NCI-H82 (cell line): ENCODE data around the gene TMEM119.
"Not testable (repeated sequence)": the region's sequence is repeated elsewhere in the genome, so short reads cannot be mapped to it uniquely, and the experiment has no call there.

Source experiments
- DNase-seq: peaks from one replicate; lab custom pipeline; 2025; lab: John Stamatoyannopoulos, UW

Gene TMEM119

DNA sequence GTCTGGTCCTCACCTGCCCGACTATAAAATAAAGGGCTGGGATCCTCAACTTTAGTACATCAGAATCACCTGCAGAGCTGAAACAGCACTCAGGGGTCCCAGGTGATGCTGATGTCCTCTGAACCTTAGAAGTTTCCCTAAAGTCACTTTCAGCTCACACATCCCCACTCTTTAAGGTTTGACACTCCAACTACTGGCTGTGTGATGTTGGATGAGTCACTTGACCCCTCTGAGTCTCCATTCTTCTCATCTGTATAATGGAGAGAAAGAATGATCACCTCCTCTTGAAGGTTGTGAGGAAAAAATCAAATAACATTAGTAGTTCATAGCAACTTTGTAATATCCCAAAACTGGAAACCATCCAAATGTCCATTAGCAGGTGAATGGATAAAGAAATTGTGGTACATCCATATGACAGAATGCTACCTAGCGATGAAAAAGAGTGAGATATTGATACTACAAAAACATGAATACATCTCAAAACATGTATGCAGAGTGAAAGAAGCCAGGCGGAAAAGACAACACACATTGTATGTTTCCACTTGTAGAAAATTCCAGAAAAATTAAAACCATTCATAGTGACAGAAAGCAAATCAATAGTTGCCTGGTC is 13.3 kb downstream of the TMEM119 start:
- DNase-seq: no peak

DNA sequence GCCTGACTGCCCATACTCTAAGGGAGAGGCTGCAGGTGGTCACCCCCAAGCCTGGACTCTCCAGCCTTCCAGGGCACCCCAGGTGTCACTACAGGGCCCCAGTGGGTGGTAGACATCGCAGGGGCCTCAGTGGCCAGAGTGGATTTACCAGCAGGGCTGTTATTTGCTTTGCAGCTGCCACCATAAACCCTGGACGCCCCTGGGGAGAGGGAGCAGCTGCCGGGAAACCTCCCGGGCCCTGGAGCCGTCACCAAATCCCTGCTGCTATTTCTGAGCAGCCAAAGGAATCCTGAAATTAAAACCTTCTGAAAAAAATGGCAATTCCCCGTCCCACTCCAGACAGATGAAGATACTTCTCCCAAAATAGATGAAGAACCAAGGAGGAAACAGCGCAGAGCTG is 13.9 kb downstream of the TMEM119 start:
- peak; percentile 68 for DNase-seq

DNA sequence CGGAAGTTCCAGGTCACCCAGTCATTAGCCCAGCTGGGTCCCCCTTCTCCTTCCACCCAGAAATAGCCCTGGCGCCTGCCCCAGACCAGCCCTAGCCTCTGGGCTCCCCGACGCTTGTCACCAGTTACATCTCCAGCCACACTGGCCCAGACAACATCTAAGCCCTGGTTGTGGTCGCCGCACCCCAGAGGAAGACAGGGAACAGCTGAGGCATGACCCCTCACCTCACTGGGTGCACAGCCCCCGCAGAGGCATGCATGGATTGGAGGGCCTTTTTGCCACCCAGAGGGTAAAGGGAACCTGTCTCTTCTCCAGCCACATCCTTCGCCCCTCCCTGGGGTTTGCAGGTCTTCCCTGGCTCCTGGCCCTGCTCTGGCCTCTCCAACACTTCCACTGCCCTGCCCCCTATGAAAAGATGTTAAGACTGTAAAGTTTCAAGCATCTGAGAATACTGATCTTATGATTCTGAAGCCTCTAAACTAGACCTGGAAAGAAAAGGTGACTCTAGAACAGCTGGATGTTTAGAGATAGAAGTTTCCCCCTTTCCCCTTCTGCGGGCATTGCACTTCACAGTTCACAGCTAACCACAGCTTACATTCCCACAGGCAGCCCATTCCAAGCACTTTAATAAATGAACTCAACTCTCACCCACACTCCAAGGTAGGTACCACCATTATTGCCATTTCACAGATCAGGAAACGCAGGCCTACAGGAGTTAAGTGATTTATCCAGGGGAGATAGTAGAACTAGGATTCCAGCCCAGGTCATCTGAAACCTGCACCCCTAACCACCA is 14.7 kb downstream of the TMEM119 start:
- DNase-seq: no peak

DNA sequence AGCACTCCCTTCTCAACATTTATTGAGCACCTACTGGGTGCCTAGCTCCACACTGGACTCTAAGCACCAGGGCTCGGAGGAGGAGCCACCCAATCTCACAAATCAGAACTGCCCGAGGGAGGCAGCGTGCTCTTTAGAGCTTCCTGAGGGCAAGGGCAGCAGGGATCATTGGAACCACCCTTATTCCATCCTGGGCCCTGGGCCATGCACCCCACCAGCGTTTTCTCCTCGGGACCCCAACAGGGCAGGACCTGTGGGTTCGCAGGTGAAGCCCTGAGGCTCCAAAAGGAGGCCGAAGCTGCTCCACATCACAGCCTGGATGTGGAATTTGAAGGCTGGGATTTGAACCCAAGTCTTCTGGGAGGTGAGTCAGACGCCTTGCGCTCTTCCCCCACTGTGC is 15.4 kb downstream of the TMEM119 start:
- no peak for DNase-seq

DNA sequence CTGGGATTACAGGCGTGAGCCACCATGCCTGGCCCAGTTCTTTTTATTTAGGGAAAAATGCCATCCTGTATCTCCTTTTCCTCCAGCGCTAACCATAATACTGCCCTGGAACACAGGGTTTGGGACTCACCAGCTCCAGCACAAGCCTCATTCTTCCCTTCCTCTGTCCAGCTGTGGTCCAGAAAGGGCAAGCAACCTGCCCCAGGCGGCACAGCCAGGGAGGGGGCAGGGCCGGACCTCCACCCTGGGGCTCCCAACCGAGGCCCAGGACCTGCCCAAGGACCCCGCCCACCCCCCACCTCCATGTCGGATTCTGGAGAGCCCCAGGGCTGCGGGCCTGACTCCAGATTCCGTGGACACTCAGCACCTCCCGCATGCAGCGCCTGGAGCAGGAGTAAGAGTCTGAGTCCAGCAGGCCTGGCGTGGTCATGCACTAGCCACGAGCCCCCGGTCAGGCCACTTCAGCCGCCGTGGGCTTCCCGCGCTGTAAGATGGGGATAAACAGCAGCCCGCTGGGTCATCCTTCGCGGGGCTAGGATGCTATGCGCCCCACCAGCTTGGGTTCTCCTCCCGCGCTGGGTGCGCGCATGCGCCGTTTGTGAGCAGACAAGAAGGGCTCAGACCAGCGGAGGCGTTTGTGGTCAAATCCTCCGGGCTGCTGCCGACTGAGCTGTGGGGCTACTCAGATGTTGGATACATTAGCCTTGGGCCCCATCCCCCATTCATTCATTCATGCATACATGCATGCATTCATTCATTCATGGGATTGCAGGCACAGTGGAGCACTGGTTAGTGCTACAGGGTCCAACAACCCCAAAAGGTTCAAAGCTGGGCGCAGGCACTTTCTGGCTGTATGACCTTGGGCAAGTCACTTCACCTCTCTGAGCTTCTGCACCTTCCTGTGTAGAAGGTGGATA is 16.3 kb downstream of the TMEM119 start:
- no peak for DNase-seq

DNA sequence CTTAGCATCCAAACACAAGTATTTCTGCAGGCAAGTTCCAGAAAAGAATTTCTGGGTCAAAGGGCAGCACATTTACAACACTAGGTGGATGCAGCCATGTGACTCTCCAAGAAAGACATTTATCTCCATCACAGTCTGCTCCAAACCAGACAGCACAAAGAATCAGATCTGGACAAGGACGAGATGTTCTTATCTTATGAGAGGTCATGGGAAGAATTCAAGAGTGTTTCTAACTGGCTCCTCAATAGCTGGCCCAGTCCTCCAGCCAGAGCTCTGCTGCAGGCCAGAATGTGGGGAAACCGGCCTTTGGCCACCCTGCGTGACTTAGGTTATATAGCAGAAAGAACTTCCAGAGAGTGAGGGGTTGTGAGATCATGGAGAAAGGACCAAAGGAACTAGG is 17.4 kb downstream of the TMEM119 start:
- DNase-seq: no peak

DNA sequence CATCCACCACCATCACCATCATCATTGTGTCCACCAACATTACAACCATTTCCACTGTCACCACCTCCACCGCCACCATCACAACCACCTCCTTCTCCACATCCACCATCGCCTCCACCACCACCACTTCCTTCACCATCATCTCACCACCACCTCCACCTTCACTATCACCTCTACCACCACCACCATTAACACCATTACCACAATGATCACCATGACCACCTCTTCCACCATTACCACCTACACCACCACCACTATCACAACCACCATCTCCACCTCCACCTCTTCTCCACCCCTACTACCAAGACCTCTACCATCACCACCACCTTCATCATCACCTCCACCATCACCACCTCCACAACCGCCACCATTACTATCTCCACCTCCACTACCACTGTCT is 19.1 kb downstream of the TMEM119 start:
- no peak for DNase-seq

DNA sequence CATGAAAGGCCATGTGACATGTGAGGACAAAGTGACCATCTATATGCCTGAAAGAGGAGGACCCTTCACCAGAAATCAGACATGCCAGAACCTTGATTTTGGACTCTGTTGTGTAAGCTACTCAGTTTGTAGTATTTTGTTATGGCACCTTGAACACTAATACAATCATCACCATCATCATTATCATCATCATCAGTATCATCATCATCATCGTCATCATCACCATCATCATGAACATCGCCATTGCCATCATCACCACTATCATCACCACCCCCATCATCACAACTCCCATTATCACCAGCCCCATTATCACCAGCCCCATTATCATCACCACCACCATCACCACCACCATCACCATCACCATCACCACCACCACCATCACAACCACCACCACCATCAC is 19.6 kb downstream of the TMEM119 start:
- DNase-seq: no peak

DNA sequence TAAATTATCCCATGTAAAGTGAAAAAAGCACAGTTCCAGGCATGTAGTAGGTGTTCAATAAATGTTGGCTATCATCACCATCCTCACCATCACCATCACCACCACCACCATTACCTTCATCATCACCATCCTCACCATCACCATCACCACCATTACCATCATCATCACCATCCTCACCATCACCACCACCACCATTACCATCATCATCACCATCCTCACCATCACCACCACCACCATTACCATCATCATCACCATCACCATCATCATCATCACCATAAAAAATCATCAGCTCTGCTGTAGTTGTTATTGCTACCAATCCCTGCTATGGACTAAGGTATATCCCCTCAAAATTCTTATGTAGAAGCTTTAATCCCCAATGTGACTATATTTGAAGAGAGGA is 20.4 kb downstream of the TMEM119 start:
- DNase-seq: no peak

DNA sequence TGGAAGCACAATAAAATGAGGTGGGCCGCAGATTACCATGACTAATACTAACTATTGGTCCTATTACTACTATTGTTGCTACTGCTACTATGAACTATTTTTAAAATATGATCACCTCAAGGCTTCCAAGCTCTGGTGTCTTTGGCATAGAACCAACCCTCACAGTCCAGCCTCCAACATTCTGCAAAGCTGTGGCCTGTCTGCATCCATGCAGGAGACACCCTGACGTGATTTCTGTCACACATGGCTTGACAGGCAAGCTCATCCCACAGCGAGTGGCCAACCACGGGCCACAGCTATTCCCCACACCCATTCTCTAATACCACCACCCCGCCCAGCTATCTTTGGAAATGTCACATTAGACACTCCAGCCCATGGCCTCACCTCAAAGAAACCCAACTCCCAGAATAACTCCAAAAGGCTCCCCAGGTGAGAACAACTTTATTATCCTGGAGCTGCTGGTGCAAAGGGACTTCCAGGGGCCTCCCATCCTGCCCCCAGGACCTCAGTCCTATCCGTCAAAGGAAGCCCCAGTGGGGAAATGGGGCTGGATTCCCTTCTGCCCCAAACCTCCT is 21.1 kb downstream of the TMEM119 start:
- no peak for DNase-seq

DNA sequence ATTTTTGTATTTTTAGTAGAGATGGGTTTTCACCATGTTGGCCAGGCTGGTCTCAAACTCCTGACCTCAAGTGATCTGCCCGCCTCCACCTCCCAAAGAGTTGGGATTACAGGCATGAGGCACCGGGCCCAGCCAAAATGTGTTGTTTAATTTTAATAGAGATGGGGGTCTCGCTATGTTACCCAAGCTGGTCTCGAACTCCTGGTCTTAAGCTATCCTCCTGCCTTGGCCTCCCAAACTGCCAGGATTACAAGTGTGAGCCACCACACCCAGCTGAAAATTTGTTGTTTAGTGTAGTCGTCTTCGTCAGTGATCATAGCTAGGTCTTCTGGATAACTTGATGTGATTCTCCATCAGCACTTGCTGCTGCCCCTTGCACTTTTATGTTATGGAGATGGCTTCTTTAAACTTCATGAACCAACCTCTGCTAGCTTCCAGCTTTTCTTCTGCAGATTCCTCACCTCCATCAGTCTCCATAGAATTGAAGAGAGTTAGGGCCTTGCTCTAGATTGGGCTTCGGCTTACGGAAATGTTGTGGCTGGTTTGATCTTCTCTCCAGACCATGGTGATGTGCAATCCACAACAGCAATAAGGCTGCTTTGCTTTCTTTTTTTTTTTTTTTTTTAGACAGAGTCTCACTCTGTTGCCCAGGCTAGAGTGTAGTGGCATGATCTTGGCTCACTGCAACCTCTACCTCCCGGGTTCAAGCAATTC is 22.5 kb downstream of the TMEM119 start:
- DNase-seq: no peak

DNA sequence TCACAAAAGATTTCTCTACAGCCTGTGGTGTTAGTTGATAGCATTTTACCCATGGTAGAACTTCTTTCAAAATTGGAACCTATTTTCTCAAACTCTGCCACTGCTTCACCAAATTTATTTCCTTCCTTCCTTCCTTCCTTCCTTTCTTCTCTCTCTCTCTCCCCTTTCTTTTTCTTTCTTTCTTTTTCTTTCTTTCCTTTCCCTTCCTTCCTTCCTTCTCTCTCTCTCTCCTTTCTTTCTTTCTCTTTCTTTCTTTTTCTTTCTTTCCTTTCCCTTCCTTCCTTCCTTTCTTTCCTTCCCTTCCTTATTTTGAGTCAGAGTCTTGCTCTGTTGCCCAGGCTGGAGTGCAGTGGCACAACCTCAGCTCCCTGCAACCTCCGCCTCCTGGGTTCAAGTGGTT is 23.6 kb downstream of the TMEM119 start:
- DNase-seq: not testable (repeated sequence)

DNA sequence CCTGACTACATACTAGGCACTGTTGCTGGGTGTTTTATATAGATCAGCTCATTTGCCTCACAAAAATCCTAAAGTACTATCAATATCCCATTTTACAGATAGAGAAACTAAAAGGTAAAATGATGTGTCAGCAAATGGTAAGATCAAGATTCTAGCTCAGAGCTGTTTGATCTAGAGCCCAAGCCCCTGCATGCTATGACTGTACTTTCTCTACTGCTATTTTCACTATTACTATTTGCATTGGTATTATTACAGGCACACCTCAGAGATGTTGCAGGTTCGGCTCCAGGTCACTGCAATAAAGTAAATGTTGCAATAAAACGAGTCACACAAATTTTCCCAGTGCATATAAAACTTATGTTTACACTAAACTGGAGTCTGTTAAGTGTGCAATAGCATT is 24.6 kb downstream of the TMEM119 start:
- DNase-seq: no peak

DNA sequence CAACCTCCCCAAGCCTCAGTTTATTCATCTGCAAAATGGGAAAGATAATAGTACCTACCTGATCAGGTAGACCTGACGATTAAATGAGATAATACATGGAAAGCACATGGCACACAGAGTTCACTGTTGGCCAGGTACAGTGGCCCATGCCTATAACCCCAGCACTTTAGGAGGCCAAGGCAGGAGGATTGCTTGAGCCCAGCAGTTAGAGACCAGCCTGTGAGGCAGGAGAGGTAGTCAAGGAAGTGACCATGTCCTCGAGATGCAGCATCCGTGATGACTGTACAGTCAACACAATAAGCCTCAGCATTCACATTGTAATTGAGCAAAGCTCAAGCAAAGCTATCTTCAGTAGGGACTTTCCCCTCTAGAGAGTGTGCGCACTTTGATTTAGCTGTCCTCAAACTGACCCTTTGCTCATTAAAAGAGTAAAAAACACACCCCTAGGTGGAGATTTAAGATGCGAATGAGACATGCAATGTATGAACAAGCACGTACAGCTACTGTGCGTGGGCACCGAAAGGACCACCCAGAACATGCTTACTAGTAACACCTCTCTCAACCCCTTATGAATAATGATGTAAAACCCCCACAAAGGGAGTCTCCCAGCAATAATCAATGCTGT is 25.6 kb downstream of the TMEM119 start:
- no peak for DNase-seq

DNA sequence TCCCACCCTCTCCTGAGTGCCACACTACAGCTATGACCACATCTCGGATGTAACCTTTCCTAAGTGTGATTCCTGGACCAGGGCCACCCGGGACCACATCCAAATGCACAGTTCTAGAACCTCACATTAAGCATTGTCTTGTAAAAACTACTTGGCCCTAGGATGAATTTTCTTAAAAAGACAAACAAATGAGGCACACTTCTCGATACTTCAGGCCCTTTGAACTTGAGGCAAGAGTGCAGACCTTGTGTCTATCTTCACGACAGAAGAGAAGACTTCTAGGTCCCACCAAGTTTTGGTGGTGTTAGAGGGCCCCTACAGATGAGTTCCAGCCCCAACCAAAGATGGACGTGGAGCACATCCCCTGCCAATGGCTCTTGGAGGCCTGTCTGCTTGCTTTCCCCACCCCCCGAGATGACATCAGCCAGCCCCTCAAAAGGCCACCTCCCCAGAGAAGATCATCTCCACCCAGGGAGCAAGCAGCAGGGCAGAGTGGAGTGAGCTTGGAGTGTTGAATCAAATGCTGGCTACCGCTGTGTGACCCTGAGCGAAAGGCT is 26.2 kb downstream of the TMEM119 start:
- no peak for DNase-seq

DNA sequence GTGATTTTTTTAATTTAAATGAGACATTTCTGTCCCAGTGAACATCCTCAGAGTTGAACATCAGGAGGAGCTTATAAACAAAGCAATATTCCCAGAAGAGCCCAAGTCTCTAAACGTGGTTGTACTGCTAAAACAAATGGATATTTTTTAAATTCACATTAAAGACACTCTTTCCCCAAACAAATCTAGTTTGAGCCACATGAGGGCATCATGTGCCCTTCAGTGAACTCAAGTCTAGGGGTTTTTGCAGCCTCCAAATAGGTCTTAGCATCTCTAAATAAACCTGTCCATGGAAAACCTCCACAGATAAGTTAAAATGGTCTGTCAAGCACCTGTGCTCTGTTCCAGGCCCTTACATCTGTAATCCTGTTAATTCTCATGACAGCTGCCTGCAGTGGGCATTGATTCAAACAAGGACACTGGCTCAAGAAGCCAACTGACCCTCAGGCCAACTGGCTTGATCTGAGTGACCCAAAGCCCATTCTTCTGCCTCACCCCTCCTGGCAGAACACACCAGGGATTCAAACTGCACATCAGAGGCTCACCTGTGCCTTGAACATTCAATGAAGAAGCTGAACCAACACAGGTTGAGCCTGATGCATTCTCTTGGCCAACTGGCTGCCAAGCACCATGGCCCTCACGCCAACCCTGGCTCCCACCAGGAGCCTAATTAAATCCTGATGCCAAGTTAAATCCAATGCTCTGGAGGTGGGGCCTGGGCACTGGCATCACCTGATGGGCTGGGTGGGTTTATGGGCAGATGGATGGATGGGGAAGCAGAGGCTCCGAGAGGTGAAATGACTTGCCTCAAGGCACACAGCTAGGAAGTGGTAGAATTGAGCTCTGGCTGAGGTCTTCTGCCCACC is 26.9 kb downstream of the TMEM119 start:
- DNase-seq: peak; percentile 22

DNA sequence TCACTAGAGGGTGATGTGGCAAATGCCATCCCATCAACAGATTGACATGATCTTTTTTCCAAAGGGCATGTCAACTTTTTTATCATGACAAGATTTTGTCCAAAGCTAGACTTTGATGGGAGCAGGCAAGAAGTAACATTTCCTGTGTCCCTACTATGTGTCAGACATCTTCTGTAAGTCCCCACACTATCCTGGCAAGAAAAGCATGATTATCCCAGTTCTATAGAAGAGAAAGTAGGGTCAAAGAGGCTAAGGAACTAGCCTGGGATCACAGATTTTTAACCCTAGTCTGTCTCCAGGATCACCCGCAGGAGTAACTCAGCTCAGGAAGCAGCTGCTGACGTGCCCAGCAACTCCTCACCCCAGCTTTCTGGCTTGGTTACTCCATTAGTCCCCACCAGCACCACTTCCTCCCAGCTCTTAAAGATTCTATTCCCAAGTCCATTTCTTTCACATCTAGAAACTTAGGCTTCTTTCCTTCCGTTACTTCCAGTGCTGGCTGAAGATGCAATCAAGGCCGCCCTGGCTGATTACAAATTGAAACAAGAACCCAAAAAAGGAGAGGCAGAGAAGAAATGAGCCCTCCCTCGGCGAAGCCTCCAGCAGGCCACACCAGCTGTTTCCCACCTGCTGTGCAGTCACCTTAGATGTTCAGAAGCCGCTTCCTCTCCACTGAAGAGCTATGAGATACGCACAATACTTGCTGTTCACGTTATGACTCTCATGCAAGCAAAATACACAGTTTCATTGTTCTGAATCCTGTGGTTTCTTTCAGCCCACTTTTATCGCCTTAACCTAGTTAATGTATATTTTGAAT is 29.3 kb downstream of the TMEM119 start:
- DNase-seq: no peak

DNA sequence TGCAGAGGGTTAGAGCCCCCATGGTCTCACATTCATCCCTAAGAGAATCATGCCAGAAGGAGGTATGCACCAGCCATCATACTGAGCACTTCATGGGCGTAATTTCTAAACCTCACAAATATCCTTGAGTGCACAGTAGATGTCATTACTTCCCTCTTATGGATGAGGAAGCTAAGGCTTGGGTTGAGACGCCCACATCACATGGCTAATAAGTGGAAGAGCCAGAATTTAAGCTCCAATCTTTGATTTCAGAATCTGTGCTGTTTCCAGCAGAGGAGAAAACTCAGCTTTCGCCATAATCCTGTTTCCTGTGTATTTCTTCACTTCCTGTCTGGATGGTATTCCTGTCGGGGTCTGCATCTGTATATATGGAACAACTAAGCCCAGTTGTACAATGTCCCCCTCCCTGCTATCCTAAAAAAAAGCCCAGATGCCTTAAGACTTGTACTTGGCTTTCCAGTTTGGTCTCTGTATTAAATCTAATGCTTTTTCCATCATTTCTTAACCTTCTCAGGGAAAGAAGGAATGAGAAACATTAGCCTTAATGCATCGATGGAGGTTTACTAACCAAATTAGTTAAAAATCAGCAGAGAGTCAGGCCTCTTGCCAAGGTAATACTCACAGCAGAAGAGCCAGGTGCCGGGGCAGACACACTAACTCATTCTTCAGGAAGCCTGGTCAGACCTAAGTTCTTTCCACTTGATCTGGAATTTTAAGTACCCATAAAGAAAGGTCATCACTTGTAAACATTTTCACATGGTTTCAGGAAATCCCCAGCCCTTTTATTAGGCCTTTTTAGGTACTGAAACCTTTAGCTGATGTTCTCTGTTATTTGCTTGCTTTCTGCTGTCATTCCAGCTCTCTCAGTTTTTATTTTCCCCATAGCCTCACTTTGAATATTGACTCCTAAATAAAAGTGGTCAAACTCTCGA is 30.2 kb downstream of the TMEM119 start:
- DNase-seq: no peak
